ENCODE results near the gene TMEM59L.

TMEM59L gene

DNA sequence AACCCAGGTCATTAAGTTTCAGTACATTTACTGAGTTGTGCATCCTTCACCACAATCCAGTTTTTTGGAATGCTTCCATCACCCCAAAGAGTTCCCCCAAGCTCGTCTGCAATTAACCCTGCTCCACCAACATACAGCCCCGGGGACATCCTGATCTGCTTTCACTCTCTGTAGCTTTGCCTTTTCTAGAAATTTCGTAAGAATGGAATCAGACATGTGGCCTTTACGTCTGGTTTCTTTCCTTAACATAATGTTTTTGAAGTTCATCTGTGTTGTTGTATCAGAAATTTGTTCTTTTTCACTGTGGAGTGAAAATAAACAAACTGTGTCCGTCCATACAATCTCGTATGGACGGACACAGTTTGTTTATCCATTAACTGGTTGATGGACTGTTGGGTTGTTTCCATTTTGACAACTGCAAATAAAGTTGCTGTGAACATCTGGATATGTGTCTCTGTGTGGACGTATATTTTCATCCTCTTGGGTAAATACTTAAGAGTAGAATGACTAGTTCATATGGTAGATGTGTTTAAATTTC is 27.1 kb downstream of the TMEM59L start:
- no peak for DNase-seq

DNA sequence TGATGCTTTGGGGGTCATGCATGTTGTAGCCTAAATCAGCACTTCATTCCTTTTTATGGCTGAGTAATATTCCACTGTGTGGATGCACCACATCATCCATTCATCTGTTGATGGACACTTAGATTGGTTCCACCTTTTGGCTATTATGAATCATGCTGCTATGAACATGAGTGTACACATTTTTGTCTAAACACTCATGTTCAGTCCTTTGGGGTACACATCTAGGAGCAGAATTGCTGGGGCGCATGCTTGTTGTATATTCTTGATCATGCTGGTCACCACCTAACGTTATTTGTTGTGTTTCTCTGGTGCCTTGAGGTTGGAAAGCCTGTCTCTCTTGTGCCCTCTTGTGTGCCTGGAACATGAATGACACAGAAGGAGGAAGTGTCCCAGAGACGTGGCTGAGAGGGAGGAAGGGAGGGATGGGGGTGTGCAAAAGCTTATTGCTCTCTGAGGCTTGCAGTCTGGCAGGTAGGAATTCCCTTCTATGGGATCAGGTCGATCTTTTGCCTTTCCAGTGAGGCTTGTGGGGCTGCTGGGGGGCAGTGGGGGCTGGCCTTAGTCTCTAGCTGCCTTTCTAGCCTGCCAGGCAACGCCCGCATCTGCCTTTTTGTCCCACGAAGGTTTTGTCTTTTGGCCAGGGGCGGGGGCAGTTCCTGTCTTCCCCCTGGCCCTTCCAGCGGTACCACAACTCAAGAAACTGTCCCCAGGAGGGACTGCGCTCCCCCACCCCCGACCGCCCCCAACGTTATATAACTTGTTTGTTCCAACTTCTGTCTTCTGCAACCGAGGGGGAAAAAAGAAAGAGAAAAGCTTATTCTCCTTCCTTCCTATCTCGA is 31.7 kb downstream of the TMEM59L start:
- no peak for DNase-seq

DNA sequence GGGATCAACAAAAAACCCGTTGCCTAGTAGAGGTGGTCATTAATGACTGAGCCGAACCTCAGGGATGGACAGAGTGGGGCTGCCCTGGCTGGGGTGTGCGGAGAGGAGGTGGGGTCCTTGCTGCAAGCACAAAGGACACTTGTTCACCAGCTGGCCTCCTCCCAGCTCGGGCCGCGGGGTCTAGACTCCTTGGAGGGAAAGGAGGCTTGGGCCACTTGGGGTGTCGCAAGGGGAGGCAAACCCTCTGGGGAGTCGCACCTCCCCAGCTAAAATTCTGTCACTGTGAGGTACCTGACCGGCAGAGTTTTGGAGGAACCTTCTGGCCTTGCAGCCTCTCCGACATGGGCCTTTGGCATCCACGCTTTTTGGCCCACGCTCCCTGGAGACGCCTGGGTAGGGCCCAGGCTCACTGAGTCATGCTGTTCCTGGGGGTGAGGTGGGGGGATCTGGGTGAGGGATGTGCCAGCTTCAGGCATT is 32.4 kb downstream of the TMEM59L start:
- DNase-seq, result no peak

DNA sequence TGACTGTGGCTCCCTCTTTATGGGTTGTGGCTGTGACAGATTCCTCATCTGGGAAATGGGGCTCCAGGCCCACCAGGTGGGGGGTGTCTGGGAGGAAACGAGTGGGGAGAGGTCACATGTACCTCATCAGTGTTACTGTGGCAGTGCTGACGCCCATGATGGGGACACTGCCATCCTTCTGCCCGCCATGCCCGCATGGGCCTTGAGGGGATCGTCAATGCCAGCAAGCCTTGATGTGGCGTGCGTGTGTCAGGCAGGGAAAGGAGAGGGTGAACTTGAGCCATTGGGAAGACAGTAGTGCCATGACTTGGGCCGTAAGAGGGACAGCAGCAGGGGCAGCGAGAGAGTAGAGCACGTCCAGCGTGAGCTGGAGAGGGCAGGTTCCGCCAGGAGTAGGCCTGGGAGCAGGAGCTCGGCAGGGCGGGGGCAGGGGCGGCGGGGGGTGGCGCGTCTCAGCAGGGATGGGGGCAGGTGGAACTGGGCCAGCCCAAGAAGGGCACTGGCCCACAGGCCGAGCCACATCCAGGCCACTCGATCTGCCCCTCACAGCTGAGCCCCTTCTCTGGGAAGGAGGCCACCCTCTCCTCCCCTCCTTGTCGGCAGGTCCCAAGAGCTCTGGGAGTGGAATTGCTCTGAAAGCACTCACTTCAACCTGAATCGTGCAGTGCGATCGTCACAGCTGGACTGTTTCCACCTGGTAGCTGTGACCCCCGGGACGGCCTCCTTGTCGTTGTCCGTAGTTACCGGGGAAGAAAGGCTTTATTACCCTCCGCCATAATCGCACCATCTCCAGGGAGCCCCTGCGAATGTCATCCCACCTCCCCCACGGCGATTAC is 34.1 kb downstream of the TMEM59L start:
- DNase-seq, result no peak

DNA sequence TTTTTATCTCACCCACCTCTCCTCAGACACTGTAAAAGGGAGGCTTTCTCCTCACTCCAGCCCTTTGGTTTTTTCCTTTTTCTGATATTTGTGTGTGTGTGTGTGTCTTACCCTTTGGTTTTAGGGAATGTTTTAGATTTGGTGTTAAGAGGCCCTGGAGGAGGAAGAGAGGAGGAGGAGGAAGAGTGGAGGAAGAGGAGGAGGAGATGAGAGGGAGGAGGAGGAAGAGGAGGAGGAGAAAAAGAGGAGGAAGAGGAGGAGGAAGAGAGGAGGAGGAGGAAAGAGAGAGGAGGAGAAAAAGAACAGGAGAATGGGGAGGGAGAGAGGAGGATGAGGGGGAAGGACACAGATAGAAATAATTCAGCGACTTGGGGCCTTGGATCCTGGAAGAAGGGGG is 34.7 kb downstream of the TMEM59L start:
- no peak for DNase-seq

DNA sequence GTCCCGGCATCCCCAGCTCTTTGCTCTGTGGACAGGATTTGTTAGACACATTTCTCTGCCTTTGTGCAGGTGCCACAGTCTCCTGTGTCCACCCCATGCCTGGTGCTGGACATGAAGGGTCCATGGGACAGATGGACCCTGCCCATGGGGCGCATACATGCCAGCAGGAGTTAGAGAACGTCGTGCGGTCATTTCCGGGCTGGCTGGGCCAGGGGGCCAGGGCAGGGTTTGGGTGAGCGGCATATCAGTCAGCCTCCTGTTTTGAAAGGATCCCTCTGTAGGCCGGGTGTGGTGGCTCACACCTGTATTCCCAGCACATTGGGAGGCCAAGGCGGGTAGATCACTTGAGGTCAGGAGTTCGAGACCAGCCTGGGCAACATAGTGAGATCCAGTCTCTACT is 35.1 kb downstream of the TMEM59L start:
- DNase-seq, result no peak

DNA sequence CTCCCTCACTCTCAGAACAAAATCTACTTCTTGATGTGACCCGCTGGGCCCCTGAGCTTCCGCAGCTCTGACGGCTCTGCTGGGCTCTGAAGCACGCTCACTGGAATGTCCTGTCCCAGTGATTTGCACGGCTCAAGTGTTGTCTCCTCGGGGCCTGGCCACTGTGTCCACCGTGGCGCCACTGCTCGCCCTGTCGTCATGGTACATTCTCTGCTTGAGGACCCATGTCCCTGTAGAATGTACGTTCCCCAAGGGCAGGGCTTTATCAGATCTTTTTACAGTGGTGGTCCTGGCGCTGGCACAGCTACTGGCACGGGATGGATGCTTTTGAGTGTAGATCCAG is 36.3 kb downstream of the TMEM59L start:
- no peak for DNase-seq

DNA sequence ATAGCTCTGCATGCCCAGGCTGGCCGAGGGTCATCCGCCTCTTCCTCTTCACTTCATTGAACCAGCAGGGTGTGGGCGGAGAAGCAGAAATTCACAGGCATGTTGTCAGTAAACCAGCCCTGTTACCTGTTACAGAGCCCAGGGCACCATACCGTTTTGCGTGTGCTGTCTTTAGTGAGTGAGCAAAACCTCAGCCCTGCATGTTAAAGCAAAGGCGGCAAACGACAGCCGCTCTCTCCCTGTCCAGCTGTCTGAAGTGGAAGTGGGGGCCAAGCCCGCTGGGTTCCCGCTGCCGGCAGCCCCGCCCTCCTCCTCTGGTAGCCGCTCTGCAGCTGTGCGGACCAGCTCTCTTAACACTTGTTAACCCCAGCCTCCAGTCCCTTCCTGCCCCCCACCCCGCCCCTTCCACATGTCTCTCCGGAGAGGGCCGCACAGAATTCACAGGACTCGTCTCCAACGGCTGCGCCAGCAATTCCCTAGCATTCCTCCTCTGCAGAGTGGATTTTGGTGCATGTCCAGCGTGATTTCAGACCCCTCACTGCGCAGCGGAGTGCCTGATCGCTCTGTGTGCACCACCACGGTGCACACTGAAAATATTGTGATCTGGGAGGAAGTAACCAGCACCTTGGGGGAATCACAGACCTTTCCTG is 36.8 kb downstream of the TMEM59L start:
- no peak for DNase-seq

DNA sequence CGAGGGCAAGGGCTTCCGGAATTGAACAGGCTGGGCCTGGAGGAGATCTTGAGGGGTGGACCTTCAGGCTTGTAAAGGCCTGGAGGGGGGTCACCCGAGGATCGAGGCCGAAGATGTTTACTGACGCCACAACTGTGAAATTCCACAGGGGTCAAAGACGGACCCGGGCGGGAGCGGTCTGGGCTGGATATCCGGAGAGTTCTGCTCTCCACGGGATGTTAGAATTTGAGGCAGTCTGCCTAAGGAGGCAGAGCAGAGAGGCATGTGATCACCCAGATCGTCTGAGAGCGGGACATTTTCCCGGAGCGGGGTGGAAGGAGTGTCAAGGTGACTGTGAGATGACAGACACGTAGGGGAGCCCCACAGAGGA is 37.3 kb downstream of the TMEM59L start:
- DNase-seq, result no peak

DNA sequence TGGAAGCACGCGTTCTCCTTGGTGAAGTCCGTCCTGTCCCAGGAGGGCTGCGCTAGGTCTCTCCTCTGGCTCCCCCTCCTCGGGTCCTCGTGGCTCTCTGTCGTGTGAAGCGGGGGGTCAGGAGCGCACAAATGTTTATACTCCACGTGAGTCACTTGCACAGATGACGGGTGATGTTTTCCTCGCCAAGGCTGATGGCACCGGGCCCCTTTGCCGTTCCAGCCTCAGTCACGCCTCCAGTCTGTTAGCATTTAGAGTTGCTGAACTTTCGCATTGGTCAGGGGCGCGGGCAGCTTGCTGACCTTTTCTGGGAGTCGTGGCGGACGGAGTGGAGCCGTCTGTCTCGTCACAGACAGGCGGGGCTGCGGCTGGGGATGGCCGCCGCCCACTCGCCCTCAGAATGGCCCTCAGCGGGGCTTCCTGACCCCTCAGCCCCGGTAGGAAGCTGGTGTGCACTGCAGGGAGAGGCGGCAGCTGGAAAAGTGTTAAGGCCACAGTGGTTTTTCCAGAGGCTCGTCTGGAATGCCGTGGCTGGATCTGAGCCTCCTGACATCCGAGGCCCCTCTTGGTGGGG is 37.9 kb downstream of the TMEM59L start:
- DNase-seq, result no peak

DNA sequence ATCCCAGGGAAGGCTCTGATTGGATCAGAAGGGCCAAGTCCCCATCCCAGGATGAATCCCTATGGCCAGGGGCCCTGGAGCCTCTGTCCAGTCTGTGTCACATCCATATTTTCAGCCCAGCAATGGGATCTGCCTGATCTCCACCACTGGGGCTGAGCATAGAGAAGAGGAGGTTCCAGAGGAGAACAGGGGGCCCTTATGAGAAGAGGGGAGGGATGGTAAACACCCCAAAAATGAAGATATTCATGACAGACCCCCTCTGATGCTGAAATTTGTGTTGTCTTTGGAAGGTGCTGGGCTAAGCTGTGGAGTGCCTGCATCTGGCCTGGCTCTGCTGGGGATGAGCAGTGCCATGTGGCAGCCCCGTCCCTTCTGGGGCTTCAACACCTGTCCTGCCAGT is 38.6 kb downstream of the TMEM59L start:
- no peak for DNase-seq

DNA sequence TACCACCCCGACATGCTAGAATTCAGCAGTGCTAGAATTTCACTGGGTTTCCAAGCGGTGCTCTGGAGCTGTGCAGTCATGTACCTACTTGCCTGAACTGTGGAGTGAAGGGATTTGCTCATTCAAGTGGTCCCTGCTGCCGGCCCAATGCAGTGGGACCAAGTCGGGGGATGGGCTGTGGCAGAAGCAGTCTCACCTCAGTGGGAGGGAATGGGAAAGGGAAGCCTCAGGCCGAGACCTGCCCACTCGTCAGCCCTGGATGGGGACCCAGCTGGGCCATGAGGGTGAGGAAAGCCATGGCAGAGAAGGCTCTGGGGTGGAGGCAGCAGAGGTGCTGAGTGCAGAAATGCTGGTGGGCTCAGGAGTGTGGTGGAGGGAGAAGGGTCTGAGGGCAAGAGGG is 39.1 kb downstream of the TMEM59L start:
- no peak for DNase-seq

DNA sequence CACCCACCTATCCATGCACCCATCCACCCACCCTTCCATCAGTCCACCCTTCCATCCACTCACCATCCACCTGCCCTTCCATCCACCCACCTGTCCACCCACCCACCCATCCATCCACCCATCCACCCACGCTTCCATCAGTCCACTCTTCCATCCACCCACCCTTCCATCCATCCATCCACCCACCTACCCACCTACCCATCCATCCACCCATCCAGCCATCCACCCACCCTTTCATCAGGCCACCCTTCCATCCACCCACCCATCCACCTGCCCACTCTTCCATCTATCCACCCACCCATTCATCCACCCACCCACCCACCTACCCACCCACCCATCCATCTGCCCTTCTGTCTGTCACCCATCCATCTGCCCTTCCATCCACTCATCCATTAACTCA is 41.2 kb downstream of the TMEM59L start:
- DNase-seq, result no peak

DNA sequence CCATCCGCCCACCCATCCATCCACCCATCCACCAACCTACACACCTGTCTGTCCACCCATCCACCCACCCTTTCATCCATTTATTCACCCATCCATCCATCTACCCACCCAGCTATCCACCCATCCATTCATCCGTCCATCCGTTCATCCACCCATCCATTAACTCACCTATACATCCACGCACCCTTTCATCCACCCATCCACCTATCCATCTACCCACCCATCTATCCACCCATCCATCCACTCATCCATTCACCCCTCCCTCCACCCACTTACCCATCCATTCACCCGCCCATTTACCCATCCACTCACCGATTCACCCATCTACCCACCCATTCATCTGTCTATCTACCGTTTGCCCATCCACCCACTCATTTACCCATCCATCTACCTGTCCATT is 41.8 kb downstream of the TMEM59L start:
- DNase-seq, result no peak

DNA sequence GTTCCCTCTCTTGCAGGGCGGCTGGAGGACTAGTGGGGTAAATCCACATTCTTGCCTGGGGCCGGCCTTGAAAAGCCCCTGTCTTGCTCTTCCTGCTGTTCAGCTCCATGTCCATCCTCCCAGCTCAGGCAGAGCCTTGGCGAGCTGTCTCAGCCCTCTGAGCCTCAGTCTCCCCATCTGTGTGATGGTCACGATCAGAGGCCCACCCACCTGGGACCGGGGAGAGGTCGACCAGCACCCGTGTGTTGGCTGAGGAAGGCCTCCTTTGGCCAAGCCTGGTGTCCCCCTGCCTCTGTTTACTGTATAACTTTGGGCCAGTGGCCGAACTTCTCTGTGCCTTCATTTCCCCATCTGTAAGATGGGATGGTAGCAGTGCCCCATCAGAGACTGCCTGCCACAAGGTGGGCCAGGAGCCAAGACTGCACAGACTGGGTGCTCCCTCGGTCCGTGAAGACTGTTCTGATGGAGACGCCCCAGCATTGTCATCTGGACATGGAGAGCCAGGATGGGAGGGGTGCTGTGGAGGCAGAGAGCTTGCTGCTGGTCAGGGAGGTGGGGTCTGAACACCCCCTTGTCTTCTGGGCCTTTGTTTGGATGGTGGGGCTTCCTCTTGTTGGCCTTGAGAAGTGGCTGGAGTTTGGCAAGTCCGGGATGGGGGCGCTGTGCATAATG is 42.6 kb downstream of the TMEM59L start:
- DNase-seq, result no peak

DNA sequence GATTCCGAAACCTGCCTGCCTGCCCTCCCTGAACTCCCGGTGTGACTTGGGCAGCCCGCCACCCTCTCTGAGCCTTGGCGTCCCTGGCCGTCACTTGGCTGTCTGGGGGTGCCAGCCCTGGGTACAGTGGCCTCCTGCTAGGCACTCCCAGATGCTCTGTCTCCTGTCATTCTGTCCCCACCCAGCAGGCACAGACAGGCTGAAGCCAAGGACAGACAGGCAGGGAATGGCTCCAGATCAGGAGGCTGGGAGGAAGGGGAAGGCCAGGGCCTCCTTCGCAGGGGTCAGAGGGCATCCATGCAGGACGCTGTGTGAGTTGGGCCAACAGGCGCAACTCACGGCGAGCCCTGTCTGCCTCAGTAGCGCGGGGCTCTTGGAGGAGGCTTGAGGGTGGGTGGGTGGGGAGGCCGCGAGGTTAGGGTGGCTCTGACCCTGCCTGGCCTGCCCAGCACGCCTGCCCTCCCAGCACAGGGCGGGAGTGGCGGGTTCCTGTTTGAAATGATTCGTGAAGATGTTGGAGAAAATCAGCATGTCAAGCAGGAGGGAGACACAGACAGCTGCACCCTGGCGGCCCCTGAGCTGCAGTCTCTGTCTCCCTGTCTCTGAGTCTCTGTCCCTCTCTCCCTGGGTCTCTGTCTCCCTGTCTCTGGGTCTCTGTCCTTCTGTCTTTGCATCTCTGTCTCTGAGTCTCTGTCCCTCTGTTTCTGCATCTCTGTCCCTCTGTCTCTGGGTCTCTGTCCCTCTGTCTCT is 43.8 kb downstream of the TMEM59L start:
- no peak for DNase-seq

DNA sequence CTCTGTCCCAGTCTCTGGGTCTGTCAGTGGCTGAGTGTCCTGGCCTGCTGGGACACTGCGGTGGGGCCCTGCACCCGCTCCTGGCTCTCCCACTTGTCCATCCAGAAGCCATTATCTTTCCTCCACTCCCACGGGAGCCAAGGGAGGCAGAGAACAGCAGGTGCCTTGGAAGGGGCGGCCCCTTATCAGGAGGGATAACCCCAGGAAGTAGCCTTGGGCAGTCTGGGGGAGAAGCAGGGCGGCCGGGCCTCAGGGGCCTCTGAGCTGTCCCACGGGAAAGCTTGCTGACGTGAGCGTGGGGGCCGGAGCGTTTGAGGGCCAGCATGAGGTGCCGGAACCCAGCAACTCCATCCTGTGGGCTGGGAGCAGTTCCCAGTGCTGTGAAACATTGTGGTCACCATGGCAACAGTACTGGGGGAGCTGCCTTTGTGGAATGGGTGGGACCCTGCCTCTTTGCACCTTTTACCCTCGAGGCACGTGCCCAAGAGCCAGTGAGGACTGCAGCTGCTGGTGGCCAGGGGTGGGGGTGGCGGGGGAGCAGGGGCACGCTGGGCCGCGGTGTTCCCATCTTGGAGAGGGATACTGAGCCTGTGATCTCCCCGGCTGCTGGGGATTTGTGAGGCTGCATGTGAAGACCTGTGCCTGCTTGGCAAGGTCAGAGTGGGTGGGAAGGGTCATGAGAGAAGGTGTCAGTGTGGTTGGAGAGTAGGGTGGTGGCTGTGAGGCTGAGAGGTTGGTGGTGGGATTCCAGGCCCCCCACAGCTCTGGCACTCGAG is 45.1 kb downstream of the TMEM59L start:
- DNase-seq, result no peak

DNA sequence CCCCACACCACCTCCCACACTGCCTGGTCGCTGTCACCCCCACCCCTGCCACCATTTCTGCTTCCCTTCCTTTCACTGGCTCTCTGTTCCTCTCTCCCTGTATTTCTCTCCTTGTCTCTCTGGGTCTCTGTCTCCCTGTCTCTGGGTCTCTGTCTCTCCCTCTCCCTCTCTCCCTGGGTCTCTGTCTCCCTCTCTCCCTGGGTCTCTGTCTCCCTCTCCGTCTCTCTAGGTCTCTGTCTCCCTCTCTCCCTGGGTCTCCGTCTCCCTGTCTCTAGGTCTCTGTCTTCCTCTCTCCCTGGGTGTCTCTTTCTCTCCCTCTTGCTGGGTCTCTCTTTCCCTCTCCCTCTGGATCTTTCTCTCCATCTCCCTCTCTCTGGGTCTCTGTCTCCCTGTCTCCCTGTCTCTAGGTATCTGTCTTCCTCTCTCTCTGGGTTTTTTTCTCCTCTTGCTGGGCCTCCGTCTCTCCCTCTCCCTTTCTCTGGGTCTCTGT is 45.7 kb downstream of the TMEM59L start:
- DNase-seq, result no peak

DNA sequence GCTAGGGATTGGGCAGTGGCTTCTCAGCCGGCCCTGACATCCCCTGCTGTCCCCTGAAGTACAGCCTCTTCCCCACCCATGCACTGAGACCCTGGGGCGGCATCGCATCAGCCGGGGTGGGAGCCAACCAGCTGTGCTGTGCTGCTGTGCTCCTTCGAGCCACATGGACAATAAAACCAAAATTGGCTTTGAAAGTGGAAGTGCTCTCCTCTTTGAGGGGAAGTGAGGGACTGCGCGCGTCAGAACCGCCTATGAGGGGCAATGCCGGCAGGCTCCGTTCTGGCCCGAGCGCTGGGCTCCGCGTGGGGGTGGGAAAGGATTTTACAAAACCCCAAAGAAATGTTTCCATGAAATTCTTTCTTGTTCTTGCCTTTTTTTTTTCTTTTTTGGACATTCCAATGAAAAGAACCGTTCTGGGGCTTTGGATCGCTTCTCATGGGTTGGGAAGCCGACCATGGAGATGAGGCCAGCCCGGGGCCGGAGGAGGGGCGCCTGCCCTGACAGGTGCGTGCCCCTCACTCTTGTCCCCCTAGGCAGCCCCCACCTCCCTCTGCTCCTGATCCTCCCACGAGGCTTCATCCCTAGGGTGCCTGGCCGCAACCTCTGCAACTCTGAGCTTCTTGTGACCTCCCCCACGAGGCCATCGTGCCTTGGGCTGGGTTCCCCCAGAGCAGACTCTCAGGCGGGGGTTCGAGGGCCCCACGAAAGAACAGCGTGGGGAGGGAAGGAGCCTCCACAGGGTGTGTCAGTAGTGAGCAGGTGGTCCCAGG is 46.8 kb downstream of the TMEM59L start:
- no peak for DNase-seq
